Measurements from ENCODE around the gene ATP6V1F. TPM values are rescaled to one million over a fixed set of nuclear protein-coding genes. Genes with fewer than 3 reads are reported as not detected.

ATP6V1F gene
- polyA plus RNA-seq, 1 experiment = 150 TPM

DNA sequence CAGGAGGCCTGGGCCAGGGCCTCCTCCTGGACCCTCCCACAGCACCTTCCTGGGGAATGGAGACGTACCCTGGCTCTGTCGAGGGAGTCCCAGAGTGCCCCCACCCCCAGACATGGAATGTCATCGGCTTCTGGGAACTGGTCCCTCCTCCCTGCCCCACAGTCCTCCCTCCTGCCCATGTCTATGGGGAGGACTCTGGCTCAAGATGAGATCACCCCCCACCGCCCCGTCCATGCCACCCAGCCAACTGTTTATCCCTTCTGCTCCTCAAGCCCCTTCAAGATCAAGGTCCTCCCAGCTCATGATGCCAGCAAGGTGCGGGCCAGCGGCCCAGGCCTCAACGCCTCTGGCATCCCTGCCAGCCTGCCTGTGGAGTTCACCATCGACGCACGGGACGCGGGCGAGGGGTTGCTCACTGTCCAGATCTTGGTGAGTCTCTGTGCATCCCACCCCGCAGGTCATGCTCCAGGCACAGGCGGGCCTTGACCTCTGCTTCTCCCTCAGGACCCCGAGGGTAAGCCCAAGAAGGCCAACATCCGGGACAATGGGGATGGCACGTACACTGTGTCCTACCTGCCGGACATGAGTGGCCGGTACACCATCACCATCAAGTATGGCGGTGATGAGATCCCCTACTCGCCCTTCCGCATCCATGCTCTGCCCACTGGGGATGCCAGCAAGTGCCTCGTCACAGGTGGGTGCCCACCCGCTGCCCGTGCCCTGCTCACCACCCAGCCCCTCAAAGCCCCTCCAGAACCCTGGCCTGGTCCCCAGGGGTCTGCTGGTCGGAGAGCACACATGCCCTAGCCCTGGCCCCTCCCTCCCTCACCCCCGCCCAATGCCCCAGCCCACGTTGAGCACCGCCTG is 14.1 kb upstream of the ATP6V1F start:
- DNase-seq (ENCODE audit: low read depth, low spot score) = no peak
- no peak overlapping the region for H3K27ac ChIP-seq (ENCODE audit: low read depth, low read length)
- H3K4me3 ChIP-seq (ENCODE audit: low read depth, low read length) = no peak overlapping the region
- POLR2A ChIA-PET = no interaction called here
- CTCF ChIA-PET = no interaction called here
- no peaks in the 10 kb centered on the region for H3K27me3 ChIP-seq (ENCODE audit: control insufficient read depth, insufficient read depth, low read length)
- TF ChIP-seq, protein P1, sequence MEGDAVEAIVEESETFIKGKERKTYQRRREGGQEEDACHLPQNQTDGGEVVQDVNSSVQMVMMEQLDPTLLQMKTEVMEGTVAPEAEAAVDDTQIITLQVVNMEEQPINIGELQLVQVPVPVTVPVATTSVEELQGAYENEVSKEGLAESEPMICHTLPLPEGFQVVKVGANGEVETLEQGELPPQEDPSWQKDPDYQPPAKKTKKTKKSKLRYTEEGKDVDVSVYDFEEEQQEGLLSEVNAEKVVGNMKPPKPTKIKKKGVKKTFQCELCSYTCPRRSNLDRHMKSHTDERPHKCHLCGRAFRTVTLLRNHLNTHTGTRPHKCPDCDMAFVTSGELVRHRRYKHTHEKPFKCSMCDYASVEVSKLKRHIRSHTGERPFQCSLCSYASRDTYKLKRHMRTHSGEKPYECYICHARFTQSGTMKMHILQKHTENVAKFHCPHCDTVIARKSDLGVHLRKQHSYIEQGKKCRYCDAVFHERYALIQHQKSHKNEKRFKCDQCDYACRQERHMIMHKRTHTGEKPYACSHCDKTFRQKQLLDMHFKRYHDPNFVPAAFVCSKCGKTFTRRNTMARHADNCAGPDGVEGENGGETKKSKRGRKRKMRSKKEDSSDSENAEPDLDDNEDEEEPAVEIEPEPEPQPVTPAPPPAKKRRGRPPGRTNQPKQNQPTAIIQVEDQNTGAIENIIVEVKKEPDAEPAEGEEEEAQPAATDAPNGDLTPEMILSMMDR (IDR thresholded peaks at IDR 0.05; ENCODE audit: low read depth, low read length) = no peak
- no peaks in the 10 kb centered on the region; the same call in 1 of the 2 replicates for H3K9me3 ChIP-seq (ENCODE audit: control insufficient read depth, insufficient read depth, low read length)

DNA sequence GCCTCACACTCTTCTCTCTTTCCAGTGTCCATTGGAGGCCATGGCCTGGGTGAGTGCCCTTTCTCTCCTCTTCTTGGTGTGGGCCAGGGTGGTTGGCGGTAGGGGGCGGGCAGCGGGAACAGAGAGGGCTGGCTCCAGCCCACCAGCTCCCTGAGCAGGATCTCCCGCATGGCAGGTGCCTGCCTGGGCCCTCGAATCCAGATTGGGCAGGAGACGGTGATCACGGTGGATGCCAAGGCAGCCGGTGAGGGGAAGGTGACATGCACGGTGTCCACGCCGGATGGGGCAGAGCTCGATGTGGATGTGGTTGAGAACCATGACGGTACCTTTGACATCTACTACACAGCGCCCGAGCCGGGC is 13.5 kb upstream of the ATP6V1F start:
- H3K9me3 ChIP-seq (ENCODE audit: control insufficient read depth, insufficient read depth, low read length) = no peaks in the 10 kb centered on the region; the same call in 1 of the 2 replicates
- H3K27ac ChIP-seq (ENCODE audit: low read depth, low read length) = no peak overlapping the region
- H3K27me3 ChIP-seq (ENCODE audit: control insufficient read depth, insufficient read depth, low read length) = no peaks in the 10 kb centered on the region
- no peak overlapping the region for H3K4me3 ChIP-seq (ENCODE audit: low read depth, low read length)
- CTCF ChIA-PET = no interaction called here
- TF ChIP-seq, protein P1 (IDR thresholded peaks at IDR 0.05; ENCODE audit: low read depth, low read length) = no peak
- POLR2A ChIA-PET = no interaction called here
- no peak for DNase-seq (ENCODE audit: low read depth, low spot score)

DNA sequence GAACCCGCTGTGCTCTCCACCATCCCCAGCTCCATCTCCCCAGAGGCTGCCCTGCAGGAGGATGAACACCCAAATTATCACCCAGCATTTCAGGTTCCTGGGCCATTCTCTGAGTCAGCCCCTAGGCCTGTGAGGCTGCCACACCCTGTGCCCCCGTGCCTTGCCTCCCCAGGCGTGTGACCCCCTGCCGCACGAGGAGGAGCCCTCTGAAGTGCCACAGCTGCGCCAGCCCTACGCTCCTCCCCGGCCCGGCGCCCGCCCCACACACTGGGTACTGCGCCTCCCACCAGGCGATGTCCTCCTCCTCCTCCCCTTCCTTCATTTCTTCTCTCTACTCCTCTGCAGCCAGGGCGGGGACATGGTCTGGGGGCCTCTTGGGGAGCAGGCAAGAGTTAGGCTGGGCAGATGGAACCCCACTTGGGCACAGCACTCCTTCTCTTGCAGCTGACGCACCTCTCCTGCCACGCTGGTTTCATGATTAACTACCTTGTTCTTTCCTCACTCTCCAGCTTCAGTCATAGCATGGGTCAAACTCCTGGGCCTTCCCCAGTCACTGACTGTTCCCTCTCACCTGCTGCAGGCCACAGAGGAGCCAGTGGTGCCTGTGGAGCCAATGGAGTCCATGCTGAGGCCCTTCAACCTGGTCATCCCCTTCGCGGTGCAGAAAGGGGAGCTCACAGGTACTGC is 12.7 kb upstream of the ATP6V1F start:
- Histone ChIP-seq H3K4me3 (ENCODE audit: low read depth, low read length) (no peak overlapping the region), H3K27me3 (ENCODE audit: control insufficient read depth, insufficient read depth, low read length) (no peaks in the 10 kb centered on the region), H3K27ac (ENCODE audit: low read depth, low read length) (no peak overlapping the region), H3K9me3 (ENCODE audit: control insufficient read depth, insufficient read depth, low read length) (no peaks in the 10 kb centered on the region; the same call in 1 of the 2 replicates)
- CTCF ChIA-PET = no interaction called here
- POLR2A ChIA-PET = no interaction called here
- no peak for DNase-seq (ENCODE audit: low read depth, low spot score)
- TF ChIP-seq, protein P1 (IDR thresholded peaks at IDR 0.05; ENCODE audit: low read depth, low read length) = no peak

DNA sequence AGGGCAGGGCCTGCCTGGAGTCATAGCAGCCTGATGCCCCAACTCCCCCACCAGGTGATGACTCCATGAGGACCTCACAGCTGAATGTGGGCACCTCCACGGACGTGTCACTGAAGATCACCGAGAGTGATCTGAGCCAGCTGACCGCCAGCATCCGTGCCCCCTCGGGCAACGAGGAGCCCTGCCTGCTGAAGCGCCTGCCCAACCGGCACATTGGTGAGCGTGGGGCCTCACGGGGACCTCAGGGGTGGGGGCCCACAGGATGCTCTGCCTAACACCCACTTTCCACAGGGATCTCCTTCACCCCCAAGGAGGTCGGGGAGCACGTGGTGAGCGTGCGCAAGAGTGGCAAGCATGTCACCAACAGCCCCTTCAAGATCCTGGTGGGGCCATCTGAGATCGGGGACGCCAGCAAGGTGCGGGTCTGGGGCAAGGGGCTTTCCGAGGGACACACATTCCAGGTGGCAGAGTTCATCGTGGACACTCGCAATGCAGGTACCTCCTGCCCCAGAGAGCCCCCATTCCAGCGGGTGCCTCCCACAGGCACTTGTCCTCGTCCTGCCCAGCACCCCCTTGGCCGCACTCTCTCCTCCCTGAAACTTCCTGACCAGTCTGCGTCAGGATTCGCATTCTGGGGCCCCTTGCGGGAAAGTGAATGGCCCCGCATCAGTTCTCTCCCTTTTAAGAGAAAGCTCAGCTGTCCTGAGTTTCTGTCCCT is 10.0 kb upstream of the ATP6V1F start:
- Histone ChIP-seq H3K9me3 (ENCODE audit: control insufficient read depth, insufficient read depth, low read length) (no peaks in the 10 kb centered on the region; the same call in 1 of the 2 replicates), H3K27ac (ENCODE audit: low read depth, low read length) (no peak overlapping the region), H3K27me3 (ENCODE audit: control insufficient read depth, insufficient read depth, low read length) (no peaks in the 10 kb centered on the region), H3K4me3 (ENCODE audit: low read depth, low read length) (no peak overlapping the region)
- DNase-seq (ENCODE audit: low read depth, low spot score) = no peak
- ChIA-PET POLR2A (no interaction called here), CTCF (no interaction called here)
- TF ChIP-seq, protein P1 (IDR thresholded peaks at IDR 0.05; ENCODE audit: low read depth, low read length) = no peak

Data from AG04450 (cell line).